ENCODE results near the gene FAM149A. TPM values are rescaled to one million over a fixed set of nuclear protein-coding genes. Genes with fewer than 3 reads are reported as not detected.

FAM149A gene
- total and polyA plus RNA-seq, 8 donors: 11.9 to 31.4 (median 20.6) TPM

DNA sequence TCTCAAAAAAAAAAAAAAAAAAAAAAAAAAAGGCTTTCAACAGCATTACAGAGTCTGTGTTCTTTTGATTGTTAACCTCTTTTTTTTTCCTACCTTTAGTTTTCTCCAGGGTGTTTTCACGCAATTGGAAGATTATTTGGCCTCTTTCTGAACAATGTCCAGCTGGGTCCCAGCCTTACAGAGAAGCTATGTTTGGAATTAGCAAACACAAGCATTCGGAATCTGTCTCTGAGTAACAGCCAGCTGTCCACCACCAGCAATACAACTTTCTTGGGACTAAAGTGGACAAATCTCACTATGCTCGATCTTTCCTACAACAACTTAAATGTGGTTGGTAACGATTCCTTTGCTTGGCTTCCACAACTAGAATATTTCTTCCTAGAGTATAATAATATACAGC lies 22.3 kb upstream of the FAM149A start:
- Histone ChIP-seq H3K36me3 (no peaks in the 10 kb centered on the region), H3K4me1 (peaks cover 0 to 5% (median 0%) of the 10 kb centered on the region in 3 donors), H3K27ac (no peak overlapping the region), H3K4me3 (no peak overlapping the region), H3K27me3 (no peaks in the 10 kb centered on the region), H3K9me3 (no peaks in the 10 kb centered on the region)
- 81 to 83% methylated on average over 4 of the region's 4 CpGs for WGBS, 2 donors
- FAIRE-seq (no peak), ATAC-seq (no peak), DNase-seq (no peak)
- intact Hi-C loops (cut with DNase I): no loop called here
- TF ChIP-seq, protein P1, sequence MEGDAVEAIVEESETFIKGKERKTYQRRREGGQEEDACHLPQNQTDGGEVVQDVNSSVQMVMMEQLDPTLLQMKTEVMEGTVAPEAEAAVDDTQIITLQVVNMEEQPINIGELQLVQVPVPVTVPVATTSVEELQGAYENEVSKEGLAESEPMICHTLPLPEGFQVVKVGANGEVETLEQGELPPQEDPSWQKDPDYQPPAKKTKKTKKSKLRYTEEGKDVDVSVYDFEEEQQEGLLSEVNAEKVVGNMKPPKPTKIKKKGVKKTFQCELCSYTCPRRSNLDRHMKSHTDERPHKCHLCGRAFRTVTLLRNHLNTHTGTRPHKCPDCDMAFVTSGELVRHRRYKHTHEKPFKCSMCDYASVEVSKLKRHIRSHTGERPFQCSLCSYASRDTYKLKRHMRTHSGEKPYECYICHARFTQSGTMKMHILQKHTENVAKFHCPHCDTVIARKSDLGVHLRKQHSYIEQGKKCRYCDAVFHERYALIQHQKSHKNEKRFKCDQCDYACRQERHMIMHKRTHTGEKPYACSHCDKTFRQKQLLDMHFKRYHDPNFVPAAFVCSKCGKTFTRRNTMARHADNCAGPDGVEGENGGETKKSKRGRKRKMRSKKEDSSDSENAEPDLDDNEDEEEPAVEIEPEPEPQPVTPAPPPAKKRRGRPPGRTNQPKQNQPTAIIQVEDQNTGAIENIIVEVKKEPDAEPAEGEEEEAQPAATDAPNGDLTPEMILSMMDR (IDR thresholded peaks at IDR 0.05): no peak

DNA sequence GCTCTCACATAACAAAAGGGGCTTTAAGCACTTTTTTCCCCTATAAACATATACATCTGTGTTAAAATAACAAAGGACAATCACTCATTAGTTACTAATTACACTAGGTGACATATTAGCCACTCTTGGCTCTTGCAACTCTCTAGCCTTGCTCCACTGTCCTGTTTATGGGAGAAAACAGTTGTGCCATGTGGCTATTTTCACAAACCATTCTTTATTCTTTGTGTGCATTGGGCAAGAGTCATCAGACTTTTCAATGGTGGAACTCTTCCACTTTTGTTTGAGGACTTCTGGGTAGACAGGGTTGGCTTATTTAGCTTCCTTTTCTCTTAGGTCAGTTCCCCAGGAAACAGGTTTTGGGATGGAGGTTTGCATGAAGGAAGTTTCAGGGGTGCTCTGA lies 16.0 kb upstream of the FAM149A start:
- peaks cover 0 to 5% (median 5%) of the 10 kb centered on the region in 3 donors for H3K4me1 ChIP-seq
- DNase-seq (no peak), FAIRE-seq (no peak), ATAC-seq (peak; percentile 72 to 90 (median 82))
- TF ChIP-seq, protein P1 (IDR thresholded peaks at IDR 0.05): no peak
- H3K4me3 ChIP-seq: no peak overlapping the region
- H3K27me3 ChIP-seq: no peaks in the 10 kb centered on the region
- intact Hi-C loops (cut with DNase I): no loop called here
- peak overlapping the region; percentile 8 to 47 (median 27) for H3K27ac ChIP-seq
- no peaks in the 10 kb centered on the region for H3K36me3 ChIP-seq
- H3K9me3 ChIP-seq: no peaks in the 10 kb centered on the region

DNA sequence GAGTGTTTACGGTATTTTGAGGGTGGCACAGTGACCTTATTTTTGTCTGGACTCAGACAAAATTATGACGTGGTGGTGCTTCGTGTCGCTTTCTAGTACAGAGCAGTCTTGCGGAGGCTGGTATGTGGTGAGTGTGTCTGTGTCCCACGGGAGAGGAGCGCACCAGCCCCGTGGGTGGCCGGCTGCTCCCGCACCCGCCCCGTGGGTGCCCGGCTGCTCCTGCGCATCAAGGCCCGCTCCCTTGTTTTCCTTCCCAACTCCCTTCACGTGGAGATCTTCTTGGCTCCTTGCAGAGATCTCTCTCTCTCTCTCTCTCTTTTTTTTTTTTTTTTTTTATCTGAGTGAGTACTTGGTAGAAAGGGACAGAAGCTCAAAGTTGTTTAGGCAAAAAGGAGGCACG lies 12.2 kb upstream of the FAM149A start:
- no peak overlapping the region for H3K27ac ChIP-seq
- TF ChIP-seq, protein P1 (IDR thresholded peaks at IDR 0.05): no peak
- H3K27me3 ChIP-seq: no peaks in the 10 kb centered on the region
- no peak overlapping the region for H3K4me3 ChIP-seq
- no peaks in the 10 kb centered on the region for H3K9me3 ChIP-seq
- no peak for ATAC-seq
- DNase-seq: no peak
- FAIRE-seq: no peak
- intact Hi-C loops (cut with DNase I): no loop called here
- 92 to 95% methylated on average over 15 to 17 of the region's 17 CpGs for WGBS, 2 donors
- H3K36me3 ChIP-seq: no peaks in the 10 kb centered on the region
- H3K4me1 ChIP-seq: peaks cover 0 to 5% (median 5%) of the 10 kb centered on the region in 3 donors

DNA sequence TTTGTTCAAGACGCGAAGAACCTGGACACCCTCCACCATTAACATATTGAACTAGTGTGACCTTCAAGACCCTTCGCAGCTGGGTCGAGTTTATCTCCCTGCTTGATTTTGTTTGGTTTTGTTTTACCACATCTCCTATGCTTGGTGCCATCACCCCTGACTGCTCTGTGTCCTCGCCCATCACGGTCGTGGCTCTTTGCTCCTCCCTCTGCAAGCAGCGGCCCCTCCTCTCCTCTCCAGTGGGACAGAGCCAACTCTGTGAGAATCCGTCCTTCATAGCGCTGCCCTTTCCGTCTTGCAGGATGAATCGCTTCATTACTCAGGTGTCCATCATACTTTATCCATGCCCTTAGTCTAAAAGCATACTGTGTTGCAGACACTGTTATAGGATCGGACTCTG lies 9.1 kb upstream of the FAM149A start:
- 28 to 34% methylated on average over 13 of the region's 13 CpGs for WGBS, 2 donors
- TF ChIP-seq, protein P1 (IDR thresholded peaks at IDR 0.05): no peak
- Histone ChIP-seq H3K36me3 (no peaks in the 10 kb centered on the region), H3K27me3 (no peaks in the 10 kb centered on the region), H3K27ac (no peak overlapping the region), H3K4me3 (no peak overlapping the region), H3K9me3 (no peaks in the 10 kb centered on the region), H3K4me1 (no peaks in the 10 kb centered on the region)
- DNase-seq: no peak
- no peak for FAIRE-seq
- ATAC-seq: peak in 3 of 4 donors; percentile 53 to 68 (median 56)
- intact Hi-C loops (cut with DNase I): no loop called here

DNA sequence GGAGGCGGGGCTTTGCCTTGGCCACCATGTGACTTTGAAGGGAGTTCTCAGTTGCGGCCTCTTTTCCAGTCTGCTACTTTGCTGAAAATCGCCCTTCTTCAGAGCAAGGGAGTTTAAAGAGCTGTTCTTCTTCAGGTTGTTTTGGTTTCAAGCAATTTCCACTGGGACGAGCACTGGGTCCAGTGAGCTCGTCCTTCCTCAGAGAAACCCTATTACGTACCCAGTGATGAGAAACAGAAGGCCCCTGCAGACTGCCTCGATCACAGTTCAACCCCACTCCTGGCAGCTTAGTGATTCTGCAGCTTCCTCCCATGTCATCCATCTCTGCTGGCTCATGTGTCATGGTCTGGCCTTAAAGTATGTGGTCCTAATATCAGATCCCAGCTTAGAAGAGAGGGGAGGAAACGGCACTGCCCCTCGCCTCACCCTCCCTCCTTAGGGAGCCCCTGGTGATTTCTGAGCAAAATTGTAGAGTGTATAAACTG lies 7.8 kb upstream of the FAM149A start:
- no peak overlapping the region for H3K27ac ChIP-seq
- H3K36me3 ChIP-seq: no peaks in the 10 kb centered on the region
- intact Hi-C loops (cut with DNase I): no loop called here
- no peaks in the 10 kb centered on the region for H3K4me1 ChIP-seq
- H3K27me3 ChIP-seq: no peaks in the 10 kb centered on the region
- H3K4me3 ChIP-seq: no peak overlapping the region
- FAIRE-seq (no peak), DNase-seq (no peak), ATAC-seq (peak in 1 of 4 donors; percentile 43)
- 84 to 87% methylated on average over 9 of the region's 9 CpGs for WGBS, 2 donors
- H3K9me3 ChIP-seq: no peaks in the 10 kb centered on the region
- TF ChIP-seq, protein P1 (IDR thresholded peaks at IDR 0.05): no peak
